HG02840 (cell line): ENCODE data around the gene SECTM1.
A peak's percentile ranks its signal among the peaks of the same experiment; 100 is the strongest.

Source experiments
- ATAC-seq: cut with Tn5 transposase; IDR thresholded peaks from one replicate; pipeline ENCODE4 v1.9.1; 2021; ENCODE audit warnings: mild to moderate bottlenecking, moderate library complexity, moderate number of reproducible peaks; ENCODE audit not compliant: unreplicated experiment, low FRiP score

SECTM1 gene

GRCh38 chr17:82287868-82288801 lies 45.4 kb downstream of the SECTM1 start:
- ATAC-seq = no peak

GRCh38 chr17:82287013-82287867 lies 46.3 kb downstream of the SECTM1 start:
- no peak for ATAC-seq

GRCh38 chr17:82285141-82285540 lies 48.4 kb downstream of the SECTM1 start:
- no peak for ATAC-seq

GRCh38 chr17:82283208-82283749 lies 50.3 kb downstream of the SECTM1 start:
- no peak for ATAC-seq

GRCh38 chr17:82282239-82283207 lies 51.0 kb downstream of the SECTM1 start:
- no peak for ATAC-seq

GRCh38 chr17:82281502-82282238 lies 51.9 kb downstream of the SECTM1 start:
- no peak for ATAC-seq

GRCh38 chr17:82281076-82281475 lies 52.5 kb downstream of the SECTM1 start:
- no peak for ATAC-seq

- no peak for ATAC-seq
These were observed 53.0 kb downstream of the SECTM1 start for GRCh38 chr17:82280537-82280936.

GRCh38 chr17:82278786-82279391 lies 54.7 kb downstream of the SECTM1 start:
- no peak for ATAC-seq

GRCh38 chr17:82278308-82278707 lies 55.3 kb downstream of the SECTM1 start:
- no peak for ATAC-seq

- ATAC-seq = no peak
These were observed 55.7 kb downstream of the SECTM1 start for GRCh38 chr17:82277851-82278250.

- ATAC-seq = no peak
These were observed 56.6 kb downstream of the SECTM1 start for GRCh38 chr17:82276938-82277337.

GRCh38 chr17:82275326-82275725 lies 58.2 kb downstream of the SECTM1 start:
- ATAC-seq = no peak

GRCh38 chr17:82274134-82275020 lies 59.2 kb downstream of the SECTM1 start:
- no peak for ATAC-seq

GRCh38 chr17:82273327-82274133 lies 60.0 kb downstream of the SECTM1 start, which contains the start of gene CSNK1D:
Gene CSNK1D (minus strand): TSS chr17:82273700. CDS start chr17:82273381, 319 bp downstream.
- ATAC-seq = peak; percentile 65

GRCh38 chr17:82272495-82273326 lies 60.9 kb downstream of the SECTM1 start:
- ATAC-seq = peak; percentile 24
